Measurements from ENCODE around the gene GRIA1. TPM values are rescaled to one million over a fixed set of nuclear protein-coding genes. Genes with fewer than 3 reads are reported as not detected.

Gene GRIA1
- total RNA-seq, 1 experiment from 2014 or later, result 0.81 TPM

GRCh38 chr5:153534102-153534501 is 43.6 kb downstream of the GRIA1 start (continued):
- no peak for TF ChIP-seq ZNF138 (CRISPR knock-in tag; conservative IDR thresholded peaks at IDR 0.05)
- no peak for TF ChIP-seq ATF1 (CRISPR knock-in tag; IDR thresholded peaks at IDR 0.05)
- TF ChIP-seq ELF4 (CRISPR knock-in tag; IDR thresholded peaks at IDR 0.05; ENCODE audit: low read depth), result no peak
- no peak for TF ChIP-seq ZNF232 (CRISPR knock-in tag; IDR thresholded peaks at IDR 0.05)
- no peak for TF ChIP-seq GRHL2 (CRISPR knock-in tag; IDR thresholded peaks at IDR 0.05; ENCODE audit: insufficient replicate concordance, severe bottlenecking)
- no peak for TF ChIP-seq PRDM15 (CRISPR knock-in tag; IDR thresholded peaks at IDR 0.05)
- no peak for TF ChIP-seq AR (CRISPR knock-in tag; IDR thresholded peaks at IDR 0.05)
- no peak for TF ChIP-seq ZNF532 (CRISPR knock-in tag; IDR thresholded peaks at IDR 0.05; ENCODE audit: borderline replicate concordance)
- TF ChIP-seq TP53 (CRISPR knock-in tag; IDR thresholded peaks at IDR 0.05), result no peak

- CTCF ChIA-PET, result no interaction called here
- peak; percentile 38 for ATAC-seq
Observed at GRCh38 chr5:153537207-153537606, 46.7 kb downstream of the GRIA1 start.

GRCh38 chr5:153539983-153540382 is 49.5 kb downstream of the GRIA1 start:
- Mint-ChIP-seq H3K27ac (no peak overlapping the region), H3K27me3 (ENCODE audit: low read depth) (no peaks in the 10 kb centered on the region), H3K36me3 (no peaks in the 10 kb centered on the region), H3K9me3 (peaks cover 7% of the 10 kb centered on the region; the same call in 1 of the 2 replicates), H3K4me1 (no peaks in the 10 kb centered on the region), H3K4me3 (no peak overlapping the region)
- CTCF ChIA-PET, result interaction anchor here (1.2 kb wide), 1 partner anchor 865 kb away, joined by 3 read pairs; no protein-coding TSS in a partner anchor
- POLR2A ChIA-PET, result no interaction called here
- no peak for ATAC-seq
- no peak for DNase-seq (ENCODE audit: low spot score)
- no peak for TF ChIP-seq ATF1 (CRISPR knock-in tag; IDR thresholded peaks at IDR 0.05)
- no peak for TF ChIP-seq GABPB1 (CRISPR knock-in tag; IDR thresholded peaks at IDR 0.05)
- no peak for TF ChIP-seq SOX15 (CRISPR knock-in tag; IDR thresholded peaks at IDR 0.05)
- no peak for TF ChIP-seq AR (CRISPR knock-in tag; IDR thresholded peaks at IDR 0.05)
- TF ChIP-seq JAZF1 (CRISPR knock-in tag; IDR thresholded peaks at IDR 0.05), result no peak
- no peak for TF ChIP-seq MXD4 (CRISPR knock-in tag; IDR thresholded peaks at IDR 0.05; ENCODE audit: borderline replicate concordance)
- no peak for TF ChIP-seq TEAD1 (CRISPR knock-in tag; IDR thresholded peaks at IDR 0.05)
- no peak for TF ChIP-seq CREM (CRISPR knock-in tag; IDR thresholded peaks at IDR 0.05)
- no peak for TF ChIP-seq GTF2I (CRISPR knock-in tag; conservative IDR thresholded peaks at IDR 0.05)
- no peak for TF ChIP-seq ELF4 (CRISPR knock-in tag; IDR thresholded peaks at IDR 0.05; ENCODE audit: low read depth)
- TF ChIP-seq MYBL2 (CRISPR knock-in tag; IDR thresholded peaks at IDR 0.05), result no peak
- no peak for TF ChIP-seq PREB (CRISPR knock-in tag; IDR thresholded peaks at IDR 0.05; ENCODE audit: borderline replicate concordance)
- no peak for TF ChIP-seq NR2C2 (CRISPR knock-in tag; IDR thresholded peaks at IDR 0.05)

More at GRCh38 chr5:153537207-153537606, 46.7 kb downstream of the GRIA1 start:
- Mint-ChIP-seq H3K36me3 (no peaks in the 10 kb centered on the region), H3K4me3 (no peak overlapping the region), H3K27me3 (ENCODE audit: low read depth) (no peaks in the 10 kb centered on the region), H3K9me3 (no peaks in the 10 kb centered on the region), H3K27ac (no peak overlapping the region), H3K4me1 (no peaks in the 10 kb centered on the region)
- TF ChIP-seq NFYB (CRISPR knock-in tag; conservative IDR thresholded peaks at IDR 0.05; ENCODE audit: low read depth), result no peak
- no peak for TF ChIP-seq ZNF396 (CRISPR knock-in tag; IDR thresholded peaks at IDR 0.05; ENCODE audit: borderline replicate concordance)
- DNase-seq (ENCODE audit: low spot score), result no peak
- POLR2A ChIA-PET, result no interaction called here

Data from WTC11 (cell line).